GM19023 (cell line): ENCODE measurements around the gene MOCOS.
"Not testable (repeated sequence)": the region's sequence is repeated elsewhere in the genome, so short reads cannot be mapped to it uniquely, and the experiment has no call there.

Experiments used
- ATAC-seq: cut with Tn5 transposase; IDR thresholded peaks from one replicate; pipeline ENCODE4 v1.9.1; 2021; ENCODE audit warnings: mild to moderate bottlenecking, moderate library complexity; ENCODE audit not compliant: unreplicated experiment

The MOCOS gene, protein sequence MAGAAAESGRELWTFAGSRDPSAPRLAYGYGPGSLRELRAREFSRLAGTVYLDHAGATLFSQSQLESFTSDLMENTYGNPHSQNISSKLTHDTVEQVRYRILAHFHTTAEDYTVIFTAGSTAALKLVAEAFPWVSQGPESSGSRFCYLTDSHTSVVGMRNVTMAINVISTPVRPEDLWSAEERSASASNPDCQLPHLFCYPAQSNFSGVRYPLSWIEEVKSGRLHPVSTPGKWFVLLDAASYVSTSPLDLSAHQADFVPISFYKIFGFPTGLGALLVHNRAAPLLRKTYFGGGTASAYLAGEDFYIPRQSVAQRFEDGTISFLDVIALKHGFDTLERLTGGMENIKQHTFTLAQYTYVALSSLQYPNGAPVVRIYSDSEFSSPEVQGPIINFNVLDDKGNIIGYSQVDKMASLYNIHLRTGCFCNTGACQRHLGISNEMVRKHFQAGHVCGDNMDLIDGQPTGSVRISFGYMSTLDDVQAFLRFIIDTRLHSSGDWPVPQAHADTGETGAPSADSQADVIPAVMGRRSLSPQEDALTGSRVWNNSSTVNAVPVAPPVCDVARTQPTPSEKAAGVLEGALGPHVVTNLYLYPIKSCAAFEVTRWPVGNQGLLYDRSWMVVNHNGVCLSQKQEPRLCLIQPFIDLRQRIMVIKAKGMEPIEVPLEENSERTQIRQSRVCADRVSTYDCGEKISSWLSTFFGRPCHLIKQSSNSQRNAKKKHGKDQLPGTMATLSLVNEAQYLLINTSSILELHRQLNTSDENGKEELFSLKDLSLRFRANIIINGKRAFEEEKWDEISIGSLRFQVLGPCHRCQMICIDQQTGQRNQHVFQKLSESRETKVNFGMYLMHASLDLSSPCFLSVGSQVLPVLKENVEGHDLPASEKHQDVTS

DNA sequence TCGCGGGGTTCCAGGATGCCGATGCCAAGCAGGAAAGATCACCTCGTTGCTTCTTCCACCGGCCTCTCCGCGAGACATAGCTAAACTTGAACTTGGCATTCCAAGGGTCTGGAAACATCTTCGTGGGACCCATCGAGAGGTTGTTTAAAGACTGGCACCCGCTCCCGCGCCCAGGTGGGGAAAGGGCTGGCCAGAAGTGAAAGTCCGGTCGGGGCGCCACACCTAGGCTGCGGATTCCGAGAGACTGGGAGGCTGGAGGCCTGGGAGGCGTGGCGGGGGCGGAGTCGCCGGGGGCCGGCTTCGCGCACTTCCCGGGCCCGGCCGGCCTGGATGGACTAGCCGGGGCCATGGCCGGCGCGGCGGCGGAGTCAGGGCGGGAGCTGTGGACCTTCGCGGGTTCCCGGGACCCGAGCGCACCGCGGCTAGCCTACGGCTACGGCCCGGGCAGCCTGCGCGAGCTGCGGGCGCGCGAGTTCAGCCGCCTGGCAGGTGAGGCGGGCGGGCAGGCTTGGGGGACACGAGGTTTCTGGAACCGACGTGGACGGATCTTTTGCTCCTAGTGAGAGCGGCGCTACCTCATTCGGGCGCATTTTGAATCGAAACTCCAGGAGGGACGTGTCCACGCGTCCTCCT, at the start of gene MOCOS:
MOCOS (plus strand) TSS at position 305 of the 633 bp plus-strand sequence; CDS start at position 348, 43 bp downstream.
- peak; percentile 79 for ATAC-seq

- ATAC-seq = no peak
These were observed 48.1 kb upstream of the MOCOS start for GRCh38 chr18:36139245-36139644.

GRCh38 chr18:36141576-36141975, 45.7 kb upstream of the MOCOS start:
- ATAC-seq = no peak

DNA sequence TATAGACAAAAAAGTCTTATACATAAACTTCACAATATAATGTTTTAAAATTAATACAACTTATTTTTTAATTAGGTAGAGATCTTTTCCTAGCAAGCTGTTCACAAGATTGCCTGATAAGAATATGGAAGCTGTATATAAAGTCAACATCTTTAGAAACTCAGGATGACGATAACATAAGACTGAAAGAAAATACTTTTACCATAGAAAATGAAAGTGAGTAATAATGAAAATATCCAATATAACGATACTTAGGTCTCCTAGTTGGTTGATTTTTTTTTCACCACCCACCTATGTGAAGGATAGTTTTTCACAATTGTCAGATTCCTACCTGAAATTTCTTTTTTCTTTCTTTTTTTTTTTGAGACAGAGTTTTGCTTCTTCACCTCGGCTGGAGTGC, 44.5 kb upstream of the MOCOS start:
- ATAC-seq = no peak

GRCh38 chr18:36143391-36143790, 43.9 kb upstream of the MOCOS start:
- no peak for ATAC-seq

GRCh38 chr18:36149514-36150289, 37.6 kb upstream of the MOCOS start:
- peak; percentile 92 for ATAC-seq

GRCh38 chr18:36152781-36153180, 34.5 kb upstream of the MOCOS start:
- ATAC-seq = no peak

GRCh38 chr18:36153203-36153602, 34.1 kb upstream of the MOCOS start:
- ATAC-seq = no peak

DNA sequence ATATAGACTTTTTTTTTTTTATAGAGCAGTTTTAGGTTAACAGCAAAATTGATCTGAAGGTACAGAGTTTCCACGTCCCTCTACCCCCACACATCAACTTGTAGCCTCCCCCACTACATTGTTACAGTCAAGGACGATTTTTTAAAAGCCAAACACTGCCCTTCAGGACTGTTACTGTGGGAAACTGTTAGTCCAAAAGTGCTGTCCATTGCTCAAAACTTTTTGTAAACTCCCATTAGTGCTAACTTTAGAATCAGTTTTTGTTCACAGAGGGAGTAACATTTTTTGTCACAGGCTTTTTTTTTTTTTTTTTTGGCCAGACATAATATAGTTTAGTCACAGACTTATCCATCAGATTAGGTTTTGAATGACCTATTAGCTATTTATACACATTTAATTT, 33.5 kb upstream of the MOCOS start:
- ATAC-seq = no peak

DNA sequence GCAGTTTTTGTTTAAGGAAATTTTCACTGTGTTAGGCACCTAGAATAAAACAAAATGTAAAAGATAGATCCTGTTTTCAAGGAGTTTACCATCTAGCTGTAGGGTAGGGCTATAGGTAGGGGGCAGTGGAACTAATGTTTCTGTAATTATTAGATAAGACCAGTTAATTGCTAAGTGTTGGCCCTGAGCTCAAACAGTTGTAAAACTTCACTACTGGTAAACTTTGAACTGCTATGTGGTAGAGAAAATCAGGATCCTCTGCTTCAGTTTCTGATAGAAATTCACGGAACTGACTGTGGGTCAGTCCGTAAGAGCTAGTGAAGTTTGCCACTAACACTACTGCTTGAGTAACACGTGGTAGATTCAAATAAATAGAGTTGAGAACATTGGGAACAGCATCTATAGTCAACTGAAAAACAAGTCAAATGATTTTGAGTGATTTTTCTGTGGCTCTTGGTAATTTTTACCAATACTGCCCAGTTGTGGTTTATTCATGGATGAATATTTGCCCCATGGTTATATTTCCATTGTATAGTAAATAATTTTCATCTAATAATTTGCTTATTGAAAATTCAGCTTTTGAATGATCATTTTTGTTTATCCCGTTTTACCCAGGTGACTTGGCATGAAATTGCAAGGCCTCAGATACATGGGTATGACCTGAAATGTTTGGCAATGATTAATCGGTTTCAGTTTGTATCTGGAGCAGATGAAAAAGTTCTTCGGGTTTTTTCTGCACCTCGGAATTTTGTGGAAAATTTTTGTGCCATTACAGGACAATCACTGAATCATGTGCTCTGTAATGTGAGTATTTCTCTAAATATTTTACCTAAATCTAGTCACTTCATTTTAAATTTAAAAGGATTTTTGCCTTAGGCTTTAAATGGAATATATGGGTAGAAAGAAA, 31.2 kb upstream of the MOCOS start:
- no peak for ATAC-seq

DNA sequence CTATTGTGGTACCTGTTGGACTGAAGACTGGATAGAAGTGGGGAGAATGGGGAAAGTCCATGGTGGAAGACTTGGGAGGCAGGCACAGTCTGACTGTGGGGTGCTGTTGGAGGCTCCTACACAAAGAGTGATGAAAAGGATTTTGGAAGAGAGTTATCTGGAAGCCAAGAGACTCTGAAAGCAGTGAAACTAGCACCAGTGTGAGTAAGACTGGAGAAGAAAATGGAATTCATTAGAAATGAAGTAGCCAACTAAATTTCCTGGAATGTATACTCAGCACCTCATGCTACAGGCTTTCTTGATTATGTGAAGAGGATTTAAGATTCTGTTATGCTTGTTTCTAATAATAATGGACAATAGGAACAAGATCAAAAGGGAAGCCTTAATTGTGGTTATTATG, 29.9 kb upstream of the MOCOS start:
- ATAC-seq = no peak

DNA sequence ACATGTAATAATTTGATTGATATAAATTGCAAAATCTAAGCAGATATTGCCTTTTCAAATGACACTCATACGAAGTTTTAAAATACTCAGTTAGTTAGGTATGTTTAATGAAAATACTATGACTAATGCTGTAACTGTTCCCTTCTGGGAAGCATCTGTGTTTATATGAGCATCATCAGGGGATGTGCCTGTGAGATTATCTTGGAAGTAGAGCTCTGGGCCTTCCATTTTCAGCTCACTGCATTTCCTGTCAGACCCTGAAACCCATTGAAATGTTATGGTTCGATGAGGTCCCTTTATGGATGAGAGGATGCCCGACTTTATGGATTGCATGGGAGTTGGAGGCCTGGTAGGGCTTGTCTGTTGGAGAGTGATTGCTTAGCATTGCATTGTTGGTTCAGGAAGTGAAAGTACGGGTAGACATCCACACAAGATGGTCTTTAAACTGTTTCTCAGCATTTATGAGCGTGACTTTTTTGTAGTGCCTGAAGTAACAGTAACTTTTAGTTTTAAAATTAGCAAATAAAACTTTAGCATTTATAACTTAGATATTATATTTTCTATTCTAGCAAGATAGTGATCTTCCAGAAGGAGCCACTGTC, 28.9 kb upstream of the MOCOS start:
- ATAC-seq = no peak

- ATAC-seq = no peak
These were observed 26.3 kb upstream of the MOCOS start for GRCh38 chr18:36160959-36161371.

GRCh38 chr18:36162981-36163380, 24.3 kb upstream of the MOCOS start:
- no peak for ATAC-seq

DNA sequence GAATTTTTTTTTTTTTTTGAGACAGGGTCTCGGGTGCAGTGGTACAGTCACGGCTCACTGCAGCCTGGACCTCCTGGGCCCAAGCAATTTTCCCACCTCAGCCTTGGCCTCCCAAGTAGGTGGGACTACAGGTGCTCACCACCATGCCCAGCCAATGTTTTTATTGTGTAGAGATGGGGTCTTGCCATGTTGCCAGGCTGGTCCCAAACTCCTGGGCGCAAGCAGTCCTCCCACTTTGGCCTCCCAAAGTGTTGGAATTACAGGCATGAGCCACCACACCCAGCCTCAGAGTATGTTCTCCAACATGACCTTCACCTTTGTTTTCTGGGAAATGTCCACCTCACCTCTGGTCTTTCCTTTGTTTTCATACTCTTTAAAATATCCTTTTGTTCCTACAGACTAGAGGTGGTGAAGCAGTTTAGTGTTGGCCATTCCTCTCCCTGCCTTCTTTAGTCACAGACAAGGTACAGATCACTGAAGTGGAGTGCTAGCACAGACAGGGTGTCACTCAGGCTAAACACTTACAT, 19.5 kb upstream of the MOCOS start:
- no peak for ATAC-seq

- ATAC-seq = not testable (repeated sequence)
These were observed 19.0 kb upstream of the MOCOS start for GRCh38 chr18:36168296-36168695.

GRCh38 chr18:36169938-36170337, 17.4 kb upstream of the MOCOS start:
- no peak for ATAC-seq

DNA sequence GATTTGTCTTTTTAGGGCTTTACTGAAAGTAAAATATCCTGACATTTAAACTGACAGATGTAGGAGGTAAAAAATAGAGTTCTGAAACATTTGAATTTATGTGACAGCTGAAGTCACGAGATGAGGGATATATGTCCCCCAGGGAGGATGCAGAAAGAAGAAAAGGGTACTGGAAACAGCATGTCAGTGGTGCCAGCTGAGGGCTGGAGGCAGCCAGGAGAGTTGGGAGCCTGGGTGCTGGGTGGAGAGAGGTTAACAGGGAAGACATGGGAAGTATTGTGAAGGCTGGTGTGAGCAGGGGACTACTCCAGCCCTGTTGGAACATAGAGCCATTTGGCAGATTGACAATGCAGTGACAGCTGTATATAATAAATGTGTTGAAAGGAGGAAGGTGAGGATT, 11.8 kb upstream of the MOCOS start:
- ATAC-seq = no peak

DNA sequence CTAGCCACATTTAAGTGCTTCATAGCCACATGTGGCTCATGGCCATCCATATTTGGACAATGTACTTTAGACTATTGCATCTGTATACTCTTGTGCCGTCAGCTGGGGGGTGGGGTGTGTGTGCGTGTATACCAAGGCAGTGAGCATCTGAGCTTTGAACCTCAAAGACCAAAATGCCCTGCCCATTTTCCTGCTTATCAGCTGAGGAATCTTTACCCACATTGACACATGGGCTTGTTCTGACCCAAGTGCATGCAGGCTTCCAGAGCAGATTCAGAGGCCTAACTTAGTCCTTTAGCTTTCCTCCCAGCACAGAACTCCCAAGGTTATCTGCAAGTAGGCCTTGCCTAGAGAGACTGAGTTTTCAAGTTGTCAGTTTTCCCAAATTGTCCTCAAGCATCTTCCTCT, 11.1 kb upstream of the MOCOS start:
- ATAC-seq = no peak
